HG03558 (cell line): ENCODE measurements around the gene MLN.

Source experiments
- ATAC-seq: cut with Tn5 transposase; IDR thresholded peaks from one replicate; pipeline ENCODE4 v1.9.1; 2021; ENCODE audit warnings: moderate number of reproducible peaks; ENCODE audit not compliant: unreplicated experiment; ENCODE audit errors: extremely low read depth

The MLN gene

DNA sequence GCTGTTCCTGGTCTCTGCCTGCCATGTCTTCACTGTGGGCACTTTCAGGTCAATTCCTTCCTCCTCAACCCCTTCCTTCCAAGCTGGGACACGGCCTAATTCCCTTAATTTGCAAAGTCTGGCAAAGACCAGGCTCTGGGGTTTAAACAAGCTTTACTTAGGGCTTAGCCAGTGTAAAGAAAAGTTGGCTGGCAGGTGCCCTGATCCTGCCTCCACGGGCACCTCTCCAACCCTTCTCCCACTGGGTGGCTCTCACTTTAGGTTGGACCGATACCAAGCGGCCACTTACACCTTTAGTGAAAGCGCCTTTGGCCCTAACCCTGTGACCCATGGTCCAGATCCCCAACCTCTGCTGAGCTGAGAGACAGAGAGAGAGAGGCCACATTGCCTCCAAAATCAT lies 13.7 kb upstream of the MLN start:
- no peak for ATAC-seq

DNA sequence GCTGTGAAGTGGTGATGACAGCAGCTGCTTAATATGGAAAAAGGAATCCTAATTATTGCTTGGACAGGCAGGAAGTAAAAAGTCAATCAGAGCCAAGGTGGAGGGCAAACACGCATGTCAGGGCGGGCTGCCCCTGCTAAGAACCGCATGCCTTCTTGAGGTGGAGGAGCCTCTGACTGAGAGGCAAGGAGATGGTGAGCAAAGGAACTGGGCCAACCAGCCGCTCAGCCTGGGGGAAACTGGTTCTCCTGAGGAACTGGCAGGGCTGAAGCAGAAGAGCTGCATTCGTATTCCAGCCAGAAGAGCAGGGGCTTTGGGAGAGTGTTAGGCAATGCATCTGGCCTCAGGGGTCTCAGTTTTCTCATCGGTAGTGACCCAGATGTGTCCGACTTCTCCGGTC lies 13.1 kb upstream of the MLN start:
- no peak for ATAC-seq

GRCh38 chr6:33815854-33816253 lies 12.1 kb upstream of the MLN start:
- no peak for ATAC-seq

DNA sequence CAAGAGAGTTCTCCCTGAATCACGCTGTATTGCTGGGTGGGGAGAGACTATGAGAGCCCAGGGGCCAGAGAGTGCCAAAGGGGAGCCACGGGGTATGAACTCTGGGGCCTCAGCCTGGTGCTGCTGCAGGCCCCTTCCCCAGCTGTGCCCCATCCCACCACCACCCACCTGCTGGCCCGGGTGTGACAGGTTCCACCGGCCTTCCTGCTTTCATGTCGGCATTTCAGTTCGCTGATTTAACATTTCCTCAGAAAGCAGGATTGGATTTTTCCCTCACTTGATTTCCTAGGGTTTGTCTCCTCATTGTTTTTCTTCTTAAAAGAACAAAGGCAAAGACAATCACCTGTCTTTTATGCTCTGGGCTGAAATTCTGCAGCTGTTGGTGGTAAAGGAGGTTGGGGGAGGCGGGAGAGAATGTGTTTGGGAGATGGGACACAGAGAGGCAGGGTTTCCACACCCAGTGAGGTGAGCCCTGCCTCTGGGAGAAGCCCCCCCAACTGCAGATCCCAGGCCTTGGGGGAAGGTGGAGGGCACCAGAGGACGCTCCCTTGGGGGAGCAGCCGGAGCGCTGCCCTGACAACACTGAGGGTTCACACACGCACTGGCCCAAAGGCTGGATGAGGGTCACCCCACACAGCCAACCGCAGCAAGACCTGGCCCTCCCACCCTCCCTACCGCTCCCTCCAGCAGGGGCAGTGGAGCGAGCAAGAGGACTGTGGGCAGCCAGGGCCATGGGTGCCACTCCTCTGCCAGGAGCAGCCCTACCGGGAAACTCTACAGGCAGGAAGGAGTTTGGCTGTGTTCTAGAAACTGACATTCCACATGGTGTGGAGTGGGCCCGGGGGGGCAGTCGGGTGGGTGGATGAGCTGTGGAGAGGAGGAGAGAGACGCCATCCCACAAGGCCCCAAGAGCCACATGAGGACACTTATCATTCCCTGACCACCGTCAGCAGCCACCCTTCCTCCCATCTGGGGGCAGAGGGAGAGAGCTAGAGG lies 10.5 kb upstream of the MLN start:
- ATAC-seq: no peak

- ATAC-seq: no peak
These were observed 9.6 kb upstream of the MLN start for GRCh38 chr6:33813246-33813904.

DNA sequence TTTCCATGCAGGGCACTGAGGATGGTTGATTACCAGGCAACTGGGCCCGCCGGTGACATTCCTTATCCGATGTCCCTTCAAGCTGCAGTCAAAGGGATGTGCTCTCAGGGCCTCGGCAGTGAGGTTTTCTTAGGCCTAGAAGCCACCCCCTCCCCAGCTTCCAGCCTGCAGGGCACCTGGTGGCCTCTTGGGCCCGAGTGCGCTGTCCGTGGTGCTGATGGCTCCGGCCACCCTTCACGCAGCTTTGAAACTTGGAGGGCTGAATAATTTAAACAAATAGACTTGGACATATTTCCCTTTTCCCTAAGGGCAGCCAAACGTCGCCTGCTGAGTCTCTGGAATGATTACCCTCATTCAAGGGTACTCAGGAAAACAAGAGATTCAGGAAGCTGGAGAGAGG lies 8.9 kb upstream of the MLN start:
- no peak for ATAC-seq

DNA sequence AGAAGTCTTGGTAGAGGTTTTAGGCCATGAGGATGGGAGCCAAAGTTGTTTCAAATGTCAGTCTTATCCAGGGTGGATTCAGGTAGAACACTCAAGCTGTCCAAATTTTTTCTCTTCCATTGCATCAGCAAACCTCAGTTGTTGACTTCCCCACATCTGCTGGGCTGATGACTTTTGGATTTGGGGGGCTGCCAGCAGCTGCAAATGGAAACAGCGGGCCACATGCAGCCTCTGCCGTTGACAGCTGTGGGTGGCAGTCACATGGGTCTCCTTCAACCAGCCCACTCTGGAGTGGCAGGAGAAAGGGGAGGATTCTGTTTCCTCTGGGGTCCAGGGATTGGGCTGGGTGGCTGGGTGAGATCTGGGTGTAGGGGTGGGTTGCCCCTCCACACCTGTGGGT lies 5.8 kb upstream of the MLN start:
- no peak for ATAC-seq

DNA sequence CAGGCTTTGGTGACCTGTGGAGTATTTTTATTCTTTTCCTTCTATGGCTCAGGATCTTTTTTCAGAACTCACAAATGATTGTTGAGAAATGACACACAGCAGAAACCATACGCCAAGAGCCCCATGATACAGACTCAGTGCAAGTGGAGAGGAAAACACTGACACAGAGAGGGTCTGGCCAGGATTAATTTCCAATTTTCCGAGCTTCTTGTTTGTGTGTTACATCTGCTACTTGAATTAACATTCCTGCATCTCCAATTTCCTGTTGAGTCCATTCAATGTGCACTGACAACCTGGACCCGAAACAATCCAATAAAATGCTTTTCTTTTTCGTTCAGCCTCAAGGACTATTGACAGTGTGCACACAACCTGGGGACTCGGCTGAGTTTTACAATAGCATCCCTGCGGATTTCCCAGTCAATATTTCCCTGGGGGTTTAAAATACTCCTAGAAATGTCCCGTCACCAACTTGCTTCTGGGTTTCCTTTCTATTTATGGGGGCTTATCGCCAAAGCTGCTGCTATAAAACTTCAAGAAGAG lies 4.9 kb upstream of the MLN start:
- no peak for ATAC-seq

- no peak for ATAC-seq
These were observed 3.8 kb upstream of the MLN start for GRCh38 chr6:33807606-33808005.

- ATAC-seq: no peak
These were observed 3.0 kb upstream of the MLN start for GRCh38 chr6:33806841-33807240.

GRCh38 chr6:33802186-33802958 lies 1.4 kb downstream of the MLN start:
- no peak for ATAC-seq

DNA sequence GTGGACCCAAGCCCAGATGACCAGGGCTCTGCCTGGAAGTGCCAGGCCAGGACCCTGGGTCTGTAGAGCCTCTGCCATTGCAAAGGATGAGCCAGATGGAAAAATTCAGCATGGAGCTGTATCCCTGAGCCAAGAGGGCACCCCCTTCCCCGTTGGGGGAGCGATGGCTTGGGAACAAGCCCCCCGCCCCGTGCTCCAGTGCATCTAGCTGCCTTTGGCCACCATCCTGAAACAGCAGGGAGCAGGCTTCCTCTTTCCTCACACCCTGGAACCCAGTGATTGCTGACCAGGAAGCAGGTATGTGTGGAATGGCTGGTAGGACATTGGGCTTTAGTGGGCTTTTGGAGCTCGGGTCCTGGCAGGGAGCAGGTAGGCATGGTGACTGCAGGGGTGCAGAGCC lies 2.2 kb downstream of the MLN start:
- no peak for ATAC-seq

GRCh38 chr6:33800248-33800969 lies 3.4 kb downstream of the MLN start:
- ATAC-seq: no peak

DNA sequence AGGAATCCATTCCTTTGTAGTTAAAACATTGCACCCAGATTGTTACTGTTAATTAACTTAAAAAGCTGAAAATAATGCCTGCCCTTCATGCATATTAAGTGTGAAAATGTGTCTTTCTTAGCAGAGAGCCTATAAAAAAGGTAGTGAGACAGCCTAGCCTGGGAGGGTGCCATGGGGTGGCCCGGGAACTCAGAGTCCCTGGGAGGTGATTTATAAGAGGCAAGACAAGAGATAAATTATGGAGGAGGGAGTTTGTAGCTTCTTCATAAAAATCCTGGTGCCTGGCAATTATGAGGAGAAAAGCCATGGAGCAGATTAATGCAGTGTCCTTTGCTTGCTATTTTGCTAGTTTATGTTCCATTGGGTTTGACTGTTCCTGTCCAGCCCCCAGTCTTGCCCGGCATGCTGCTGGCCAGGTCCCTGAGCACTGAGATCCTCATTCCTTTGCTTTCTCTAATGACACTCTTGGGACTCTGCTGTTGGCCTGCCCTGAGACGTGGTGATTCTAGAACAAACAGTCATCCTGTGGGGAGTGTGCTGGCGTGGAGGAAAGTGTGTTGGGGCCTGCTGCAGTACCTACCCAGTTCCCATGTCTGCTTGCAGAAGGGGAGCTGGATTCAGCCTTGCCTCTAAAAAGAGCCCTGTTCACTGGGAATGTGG lies 4.2 kb downstream of the MLN start:
- ATAC-seq: no peak

DNA sequence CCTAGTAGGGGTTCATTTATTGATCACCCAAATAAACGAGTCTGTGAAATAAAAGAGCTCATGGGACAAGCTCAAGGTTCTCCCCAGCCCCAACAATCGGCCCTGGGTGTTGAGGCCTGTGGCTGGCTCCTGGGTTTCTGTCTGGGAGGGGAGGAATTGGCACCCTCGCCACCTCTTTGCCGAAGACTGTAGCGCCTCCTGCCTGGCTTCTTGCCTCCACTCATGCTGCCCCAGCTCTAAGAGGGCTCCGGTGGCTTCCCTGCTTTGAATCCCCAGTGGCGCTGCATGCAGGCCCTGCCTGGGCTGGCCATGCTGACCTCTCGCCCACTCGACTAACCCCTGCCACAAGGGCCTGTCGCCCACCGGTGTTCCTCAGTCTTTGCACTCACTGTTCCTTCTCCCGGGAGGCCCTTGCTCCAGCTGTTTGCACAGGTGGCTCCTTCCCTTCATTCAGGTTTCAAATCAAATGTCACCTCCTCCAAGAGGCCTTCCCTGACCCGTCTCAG lies 5.4 kb downstream of the MLN start:
- no peak for ATAC-seq

- no peak for ATAC-seq
These were observed 6.0 kb downstream of the MLN start for GRCh38 chr6:33797626-33798342.

- no peak for ATAC-seq
These were observed 8.7 kb downstream of the MLN start for GRCh38 chr6:33794910-33795623.

- no peak for ATAC-seq
These were observed 10.8 kb downstream of the MLN start for GRCh38 chr6:33792981-33793380.
